AG09309 (cell line): Measurements from ENCODE around the gene DSTYK.

ENCODE experiments used
- DNase-seq: peaks from one replicate; pipeline ENCODE4 v3.0.0-alpha.2; 2010; ENCODE audit warnings: low read depth
- H3K4me3 ChIP-seq: 2 replicates; pipeline ENCODE4 v1.5.1; 2011; ENCODE audit warnings: mild to moderate bottlenecking, low read depth, low read length, moderate library complexity; ENCODE audit not compliant: control insufficient read depth
- TF ChIP-seq, protein P1 (sequence below): IDR thresholded peaks from 2 replicates; pipeline ENCODE4 v1.5.1; 2011; ENCODE audit warnings: mild to moderate bottlenecking, low read depth, low read length, inconsistent platforms; ENCODE audit not compliant: insufficient read depth, control insufficient read depth; ENCODE audit errors: missing control alignments

DSTYK gene

DNA sequence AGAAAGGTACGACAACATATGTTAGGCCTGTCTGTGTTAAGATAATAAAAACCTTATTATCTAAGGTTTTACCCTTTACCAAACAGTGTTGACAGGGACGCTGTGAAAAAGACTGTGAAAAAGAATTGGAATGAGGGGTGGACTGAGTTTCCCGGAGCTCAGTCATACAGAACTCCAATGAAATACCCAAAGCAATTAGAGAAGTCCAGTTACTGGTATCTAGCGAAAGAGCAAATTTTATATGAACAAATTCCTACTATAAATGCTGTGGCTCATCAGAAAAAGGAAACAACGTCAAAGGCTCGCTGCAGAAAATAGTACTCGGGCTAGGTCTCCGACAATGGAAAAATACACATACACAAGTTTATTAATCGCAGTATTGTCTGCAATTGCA lies 89.0 kb downstream of the DSTYK start:
- no peak for DNase-seq
- H3K4me3 ChIP-seq, result peak overlapping the region; percentile 32
- TF ChIP-seq, protein P1, sequence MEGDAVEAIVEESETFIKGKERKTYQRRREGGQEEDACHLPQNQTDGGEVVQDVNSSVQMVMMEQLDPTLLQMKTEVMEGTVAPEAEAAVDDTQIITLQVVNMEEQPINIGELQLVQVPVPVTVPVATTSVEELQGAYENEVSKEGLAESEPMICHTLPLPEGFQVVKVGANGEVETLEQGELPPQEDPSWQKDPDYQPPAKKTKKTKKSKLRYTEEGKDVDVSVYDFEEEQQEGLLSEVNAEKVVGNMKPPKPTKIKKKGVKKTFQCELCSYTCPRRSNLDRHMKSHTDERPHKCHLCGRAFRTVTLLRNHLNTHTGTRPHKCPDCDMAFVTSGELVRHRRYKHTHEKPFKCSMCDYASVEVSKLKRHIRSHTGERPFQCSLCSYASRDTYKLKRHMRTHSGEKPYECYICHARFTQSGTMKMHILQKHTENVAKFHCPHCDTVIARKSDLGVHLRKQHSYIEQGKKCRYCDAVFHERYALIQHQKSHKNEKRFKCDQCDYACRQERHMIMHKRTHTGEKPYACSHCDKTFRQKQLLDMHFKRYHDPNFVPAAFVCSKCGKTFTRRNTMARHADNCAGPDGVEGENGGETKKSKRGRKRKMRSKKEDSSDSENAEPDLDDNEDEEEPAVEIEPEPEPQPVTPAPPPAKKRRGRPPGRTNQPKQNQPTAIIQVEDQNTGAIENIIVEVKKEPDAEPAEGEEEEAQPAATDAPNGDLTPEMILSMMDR, result no peak

DNA sequence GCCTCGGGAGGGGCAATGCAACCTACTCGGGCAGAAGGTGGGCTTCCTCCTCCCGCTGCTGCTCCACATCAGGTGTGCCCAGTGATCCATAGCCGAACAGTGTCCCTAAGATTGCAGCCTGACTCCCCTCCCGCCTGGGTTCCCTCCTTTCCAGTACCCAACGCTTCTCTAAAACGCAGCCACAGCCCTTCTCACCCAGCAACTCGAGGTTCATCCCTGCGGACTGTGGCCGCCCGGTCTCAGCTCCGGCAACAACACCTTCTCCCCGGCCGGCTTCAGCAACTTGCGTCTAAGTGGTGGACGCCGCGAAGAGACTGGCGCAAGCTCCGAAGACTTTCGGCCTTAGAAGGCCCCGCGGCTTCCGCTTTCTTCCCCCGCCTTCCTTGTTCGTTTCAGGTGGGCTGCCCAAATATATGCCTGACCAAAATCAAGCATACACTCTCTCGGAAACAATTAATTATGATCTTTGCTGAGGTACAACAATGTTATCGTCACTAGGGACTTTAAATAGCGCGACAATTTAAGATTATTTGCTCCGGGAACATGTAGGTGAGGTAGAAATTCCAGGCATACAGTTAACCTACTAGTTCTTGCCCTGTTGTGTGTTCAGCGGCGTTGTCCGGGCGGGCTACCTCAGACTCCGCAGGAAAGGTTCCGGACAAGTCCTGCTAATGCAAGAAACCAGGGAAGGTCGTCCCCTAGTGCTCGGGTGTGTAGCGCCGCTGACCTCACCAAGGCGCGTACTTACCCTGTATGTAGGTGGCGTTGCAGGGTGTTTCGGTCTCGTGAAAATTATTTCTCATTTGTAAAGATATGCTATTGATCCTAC lies 89.6 kb downstream of the DSTYK start, which contains the start of gene RBBP5:
Gene RBBP5, minus strand, starts transcription at position 319 of the 829 bp plus-strand sequence. Its CDS starts 105 bp downstream, at position 214.
- peak; percentile 96 for DNase-seq
- TF ChIP-seq, protein P1, result peak; percentile 81
- H3K4me3 ChIP-seq, result peak within 1 kb of the TSS; percentile 87

DNA sequence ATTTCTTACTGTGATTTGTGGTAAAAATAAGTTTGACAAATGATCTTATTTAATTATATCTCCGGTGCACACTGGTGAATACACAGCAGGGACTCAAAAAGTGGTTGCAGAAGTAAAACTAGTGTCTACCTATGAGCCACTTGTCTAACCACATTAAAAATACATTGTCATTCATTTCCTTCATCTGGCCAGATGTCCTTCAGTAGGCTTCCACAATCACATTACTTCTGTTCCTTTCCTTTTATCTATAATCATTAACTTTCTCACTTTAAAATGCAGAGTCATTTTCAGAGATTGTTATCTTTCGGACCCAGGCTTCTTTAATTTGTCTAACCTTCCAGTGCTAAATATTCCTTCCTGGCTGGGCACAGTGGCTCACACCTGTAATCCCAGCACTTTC lies 92.8 kb downstream of the DSTYK start:
- no peak for DNase-seq

DNA sequence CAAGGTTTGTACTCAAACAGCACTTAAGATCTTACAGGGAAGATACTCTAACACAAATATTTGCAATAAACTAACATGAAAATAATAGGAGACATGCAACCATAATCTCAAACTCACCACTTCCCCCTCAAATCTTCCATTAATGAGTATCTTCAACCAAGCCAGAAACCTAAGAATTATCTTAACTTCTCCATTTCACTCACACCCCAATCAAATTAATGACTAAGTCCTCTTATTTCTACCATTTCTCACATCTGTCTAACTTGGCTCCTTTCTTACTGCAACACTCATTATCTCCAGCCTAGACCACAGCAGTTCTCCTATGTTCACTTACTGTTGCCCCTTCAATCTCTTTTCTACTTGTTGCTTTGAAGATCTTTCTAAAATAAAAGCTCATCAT lies 100.1 kb downstream of the DSTYK start:
- TF ChIP-seq, protein P1, result no peak
- no peak for DNase-seq
- H3K4me3 ChIP-seq, result no peak overlapping the region

More for the DNA sequence above, 92.8 kb downstream of the DSTYK start:
- TF ChIP-seq, protein P1, result no peak
- no peak overlapping the region for H3K4me3 ChIP-seq

DNA sequence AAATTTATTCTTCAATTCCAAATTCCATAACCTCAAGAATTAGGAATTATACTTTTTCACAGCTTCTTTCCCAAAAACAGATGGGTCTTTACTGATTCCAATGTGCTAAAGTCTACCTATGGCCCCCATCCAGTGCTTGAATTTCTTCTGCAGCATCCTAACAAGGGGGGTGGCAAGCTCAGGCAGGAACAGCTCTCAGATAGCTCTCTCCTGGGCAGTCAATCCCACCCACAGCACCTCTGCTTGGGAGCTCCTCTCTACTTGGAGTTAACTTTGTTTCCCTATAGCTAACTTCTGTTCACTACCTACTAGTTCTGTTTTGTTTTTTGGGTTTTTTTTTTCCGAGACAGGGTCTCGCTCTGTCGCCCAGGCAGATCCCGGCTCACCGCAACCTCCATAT lies 101.8 kb downstream of the DSTYK start:
- TF ChIP-seq, protein P1, result no peak
- DNase-seq, result no peak

DNA sequence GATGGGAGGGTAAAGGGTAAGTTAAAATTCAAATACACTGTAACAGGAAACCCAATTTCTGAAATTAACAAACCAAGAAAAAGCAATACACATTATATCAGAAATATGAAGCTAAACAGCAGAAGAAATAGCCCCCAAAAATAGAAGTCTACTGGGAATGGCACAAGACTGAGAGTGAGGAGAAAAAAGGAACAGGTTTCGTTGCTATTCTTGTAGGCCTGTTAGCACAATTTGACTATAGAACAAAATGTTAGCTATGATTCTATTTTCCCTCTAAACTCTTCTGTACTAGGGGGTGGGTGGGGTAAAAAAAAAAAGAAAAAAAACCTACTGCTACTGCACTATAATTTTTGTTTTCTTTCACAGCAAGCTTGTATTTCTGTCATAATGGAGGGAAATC lies 102.2 kb downstream of the DSTYK start:
- TF ChIP-seq, protein P1, result no peak
- DNase-seq, result no peak
- H3K4me3 ChIP-seq, result no peak overlapping the region

More for the DNA sequence above, 101.8 kb downstream of the DSTYK start:
- no peak overlapping the region for H3K4me3 ChIP-seq
